ENCODE data around the gene OPCML. TPM values are rescaled to one million over a fixed set of nuclear protein-coding genes. Genes with fewer than 3 reads are reported as not detected.
"Not testable (repeated sequence)": the region's sequence is repeated elsewhere in the genome, so short reads cannot be mapped to it uniquely, and the experiment has no call there.

OPCML gene
- polyA plus RNA-seq, 4 donors: 14.9 to 18.5 (median 15.9) TPM

DNA sequence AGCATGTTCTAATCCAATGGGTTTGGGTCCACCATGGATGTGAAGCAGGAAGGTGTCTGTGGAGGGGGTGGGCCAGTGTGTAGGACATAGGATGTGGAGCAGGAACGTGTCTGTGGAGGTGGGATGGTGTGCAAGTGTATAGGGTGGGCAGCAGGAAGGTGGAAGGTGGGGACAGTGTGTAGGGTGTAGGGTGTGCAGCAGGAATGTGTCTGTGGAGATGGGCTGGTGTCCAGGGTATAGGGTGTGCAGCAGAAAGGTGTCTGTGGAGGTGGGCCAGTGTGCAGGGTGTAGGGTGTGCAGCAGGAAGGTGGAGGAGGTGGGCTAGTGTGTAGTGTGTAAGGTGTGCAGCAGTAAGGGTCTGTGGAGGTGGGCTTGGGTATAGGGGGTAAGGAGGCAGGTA is 1093.9 kb downstream of the OPCML start:
- no peak for DNase-seq (ENCODE audit: low read depth in 4 of 4, low spot score in 3 of 4)

DNA sequence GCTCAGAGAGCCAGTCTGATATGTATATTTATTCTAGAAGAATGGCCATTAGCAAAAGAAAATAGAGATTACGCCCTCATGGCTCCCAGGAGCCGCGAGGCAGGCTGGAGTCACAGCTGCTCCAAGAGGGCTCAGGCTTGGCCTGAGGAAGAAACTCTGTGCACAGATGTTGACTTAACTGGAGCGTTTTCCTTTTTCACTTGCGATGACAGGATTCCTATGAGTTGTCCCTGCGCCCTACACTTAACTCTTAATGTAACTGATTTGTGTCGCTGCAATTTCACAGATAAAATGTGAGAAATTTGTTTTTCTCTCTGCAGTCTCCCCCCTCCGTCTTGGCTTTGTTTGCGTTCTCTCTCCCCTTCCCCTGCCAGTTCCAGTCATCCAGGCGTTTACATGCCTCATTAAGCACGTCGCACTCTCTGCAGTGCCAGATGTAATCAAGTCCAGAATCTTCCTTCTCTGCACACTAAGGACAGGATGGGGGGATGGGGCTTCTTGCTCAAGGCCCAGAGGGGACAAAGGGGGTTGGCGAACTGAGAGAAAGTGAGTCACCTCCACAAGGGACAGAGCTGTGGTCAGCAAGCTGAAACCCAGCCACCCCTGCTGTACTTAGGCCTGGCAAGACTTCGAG is 1101.8 kb downstream of the OPCML start:
- DNase-seq (ENCODE audit: low read depth in 4 of 4, low spot score in 3 of 4): peak; percentile 26 to 57 (median 48)

DNA sequence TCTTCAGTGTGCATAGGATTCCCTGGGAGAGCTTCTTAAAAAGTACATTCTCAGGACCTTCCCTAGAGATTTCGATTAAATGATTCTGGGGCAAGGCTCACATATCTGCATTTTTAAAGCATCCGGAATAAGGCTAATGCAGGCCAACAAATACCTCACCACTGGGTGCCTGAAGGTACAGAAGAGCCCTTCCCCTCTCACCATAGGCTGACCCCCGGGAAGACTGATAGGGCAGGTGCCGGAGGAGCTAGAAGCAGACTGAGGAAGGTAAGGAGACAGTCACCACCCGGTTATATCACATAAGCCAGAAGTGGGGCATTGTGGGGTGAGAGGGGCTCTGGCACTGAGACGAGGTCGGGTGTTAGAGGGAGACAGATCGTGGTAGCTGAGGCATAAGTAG is 1102.6 kb downstream of the OPCML start:
- no peak for DNase-seq (ENCODE audit: low read depth in 4 of 4, low spot score in 3 of 4)

DNA sequence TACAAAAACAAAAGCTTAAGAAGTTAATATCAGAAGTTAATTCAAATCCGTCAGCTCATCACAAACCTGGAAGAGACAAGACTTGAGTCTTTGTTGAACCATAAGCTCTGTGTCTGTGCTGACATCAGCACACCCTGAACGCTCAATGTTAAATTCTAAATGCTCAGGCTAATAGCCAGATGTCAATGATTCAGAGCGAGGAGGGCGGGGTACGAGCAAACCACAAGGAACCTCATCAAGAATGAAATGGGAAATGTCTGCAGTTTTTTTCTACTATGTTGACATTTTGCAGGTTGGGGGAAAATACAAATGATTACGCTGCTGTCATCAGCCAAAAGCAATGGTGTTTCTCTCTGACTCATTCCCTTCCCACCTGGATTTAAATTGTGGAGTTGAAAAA is 1104.7 kb downstream of the OPCML start:
- DNase-seq (ENCODE audit: low read depth in 4 of 4, low spot score in 3 of 4): no peak

DNA sequence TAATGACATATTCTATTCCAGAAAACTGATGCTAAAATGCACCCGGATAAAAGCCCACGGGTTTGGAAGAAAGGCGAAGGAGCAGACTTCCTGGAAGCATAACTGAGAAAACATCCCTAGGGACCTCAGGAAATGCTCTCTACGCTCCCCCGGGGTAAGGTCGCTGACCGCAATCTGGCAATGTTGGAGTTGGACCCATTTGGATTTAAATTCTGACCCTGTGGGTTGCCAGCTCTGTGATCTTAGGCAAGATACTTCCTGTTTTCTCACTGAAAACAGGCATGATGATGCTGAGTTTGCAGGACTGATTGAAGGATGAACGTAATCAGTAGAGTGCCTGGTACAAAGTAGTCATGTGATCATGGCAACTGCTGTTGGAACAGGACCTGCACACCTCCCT is 1107.9 kb downstream of the OPCML start:
- DNase-seq (ENCODE audit: low read depth in 4 of 4, low spot score in 3 of 4): no peak

DNA sequence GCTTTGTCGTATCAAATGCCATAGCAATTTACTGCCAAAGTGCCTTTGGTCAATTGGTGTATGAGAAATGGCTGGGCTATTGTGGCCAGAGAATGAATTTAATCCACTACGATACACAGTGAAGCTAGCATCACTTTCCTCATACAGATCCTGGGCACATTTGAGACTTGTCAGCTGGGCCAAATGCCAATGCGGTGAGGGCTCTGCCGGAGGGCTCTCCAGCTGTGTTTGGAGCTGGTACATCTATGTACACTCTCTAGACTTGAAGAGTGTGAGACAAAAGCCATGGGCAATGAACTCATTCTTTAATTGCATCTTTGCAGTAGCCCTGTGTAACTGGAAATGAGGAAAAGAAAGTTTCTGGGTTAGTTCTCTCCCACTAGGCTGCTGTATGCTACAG is 1109.0 kb downstream of the OPCML start:
- no peak for DNase-seq (ENCODE audit: low read depth in 4 of 4, low spot score in 3 of 4)

DNA sequence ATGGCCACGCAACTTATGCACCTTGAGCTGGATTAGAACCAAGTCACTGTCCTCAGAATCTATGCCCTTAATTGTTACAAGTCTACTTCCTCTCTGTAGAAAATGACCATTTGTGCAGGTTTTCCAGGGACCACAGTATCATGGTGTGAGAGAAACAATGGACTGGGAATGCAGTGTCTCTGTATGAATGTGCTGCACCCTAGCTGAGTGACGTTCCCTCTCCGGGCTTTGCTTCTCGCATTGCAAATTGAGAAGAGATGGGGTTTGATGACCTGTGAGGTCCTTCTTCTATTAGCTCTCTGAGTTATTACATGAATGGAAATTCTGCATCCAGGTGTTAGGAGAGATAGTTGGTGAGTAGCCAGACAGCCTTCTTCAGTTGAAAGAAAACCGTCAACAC is 1109.6 kb downstream of the OPCML start:
- no peak for DNase-seq (ENCODE audit: low read depth in 4 of 4, low spot score in 3 of 4)

DNA sequence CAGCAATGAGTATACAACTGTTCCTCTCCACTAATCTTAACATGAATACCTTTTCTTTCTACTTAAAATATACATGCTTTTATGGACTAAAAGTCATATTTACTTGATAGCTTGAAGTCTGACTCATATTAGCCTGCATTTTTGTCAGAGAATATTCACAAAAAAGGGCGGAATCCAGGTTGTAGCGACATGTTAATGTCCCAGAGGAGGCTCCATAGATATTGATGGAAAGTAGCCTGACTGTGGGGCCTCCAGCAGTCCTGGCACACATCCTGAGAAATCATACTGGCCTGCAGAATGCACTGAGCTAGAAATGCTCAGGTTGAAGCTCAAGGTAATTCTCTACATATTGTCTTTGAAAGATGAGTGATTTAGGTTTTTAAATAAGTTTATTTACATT is 1110.7 kb downstream of the OPCML start:
- no peak for DNase-seq (ENCODE audit: low read depth in 4 of 4, low spot score in 3 of 4)

DNA sequence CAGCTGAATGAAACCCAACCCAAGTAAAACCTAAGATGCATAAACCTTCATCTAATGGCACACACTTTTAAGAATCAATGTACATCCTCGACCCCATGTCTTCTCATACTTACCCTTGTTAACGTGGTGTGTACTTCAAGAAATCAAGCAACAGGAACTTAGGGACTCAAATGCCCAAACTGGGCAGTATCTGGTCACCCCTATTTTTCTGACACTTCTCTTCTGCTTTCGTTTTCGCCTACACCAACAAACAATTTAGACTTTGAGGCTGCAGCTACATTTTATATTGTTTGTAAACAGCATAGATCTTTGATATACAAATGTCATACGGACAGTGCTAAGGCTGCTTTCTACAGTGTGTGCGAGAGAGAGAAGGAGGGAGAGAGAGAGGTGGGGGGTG is 1117.8 kb downstream of the OPCML start:
- no peak for DNase-seq (ENCODE audit: low read depth in 4 of 4, low spot score in 3 of 4)

DNA sequence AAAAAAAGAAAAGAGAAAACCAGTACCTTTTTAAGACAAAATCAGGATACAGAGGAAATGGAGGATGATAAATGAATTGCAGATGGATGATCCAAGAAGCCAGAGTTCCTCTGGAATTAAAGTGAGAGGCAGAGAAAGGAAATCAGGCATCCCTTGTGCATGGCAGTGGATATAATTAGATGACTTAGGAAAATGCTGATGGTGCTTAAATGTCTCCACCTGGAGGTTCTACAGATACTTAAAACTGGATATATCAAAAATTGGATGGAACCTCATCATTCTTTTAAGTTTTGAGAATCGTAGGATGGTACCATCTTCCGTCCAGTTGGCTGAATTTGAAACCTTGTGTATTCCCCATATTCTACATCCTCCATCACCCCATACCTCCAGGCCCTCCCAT is 1121.9 kb downstream of the OPCML start:
- no peak for DNase-seq (ENCODE audit: low read depth in 4 of 4, low spot score in 3 of 4)

DNA sequence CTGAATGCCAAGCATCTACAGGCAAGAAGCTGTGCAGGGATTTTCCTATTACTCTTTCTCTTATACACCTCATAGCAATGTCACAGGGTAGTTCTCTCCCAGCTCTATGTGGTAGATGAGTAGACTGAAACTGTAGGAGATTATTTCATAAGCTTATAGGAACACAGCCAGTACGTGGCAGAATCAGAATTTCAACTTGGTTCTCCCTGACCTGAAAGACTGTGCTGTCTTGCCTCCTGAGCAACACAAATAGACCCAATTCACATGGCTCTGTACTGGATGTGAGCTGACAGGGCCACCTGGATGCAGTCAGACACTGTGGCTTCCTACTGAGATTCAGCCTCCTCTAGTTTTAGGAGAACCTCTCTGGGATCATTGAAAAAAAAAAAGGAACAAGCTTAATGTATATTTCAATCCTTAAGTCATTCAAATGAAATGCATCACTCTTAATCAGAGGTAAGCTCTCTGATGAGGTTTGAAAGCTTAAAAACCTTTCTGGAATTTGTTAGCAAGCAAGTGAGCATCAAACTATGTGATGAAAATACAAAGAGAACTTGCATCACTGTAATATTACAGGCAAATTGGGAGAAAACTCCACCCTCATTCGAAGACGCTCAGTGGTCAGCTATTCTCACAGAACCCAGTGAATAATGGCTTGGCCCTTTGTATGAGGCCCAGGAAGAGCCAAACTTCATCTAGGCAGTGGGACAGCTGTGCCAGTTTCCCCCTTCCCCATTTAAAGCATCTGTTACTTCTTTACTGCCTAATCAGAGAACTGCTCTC is 1122.5 kb downstream of the OPCML start:
- no peak for DNase-seq (ENCODE audit: low read depth in 4 of 4, low spot score in 3 of 4)

DNA sequence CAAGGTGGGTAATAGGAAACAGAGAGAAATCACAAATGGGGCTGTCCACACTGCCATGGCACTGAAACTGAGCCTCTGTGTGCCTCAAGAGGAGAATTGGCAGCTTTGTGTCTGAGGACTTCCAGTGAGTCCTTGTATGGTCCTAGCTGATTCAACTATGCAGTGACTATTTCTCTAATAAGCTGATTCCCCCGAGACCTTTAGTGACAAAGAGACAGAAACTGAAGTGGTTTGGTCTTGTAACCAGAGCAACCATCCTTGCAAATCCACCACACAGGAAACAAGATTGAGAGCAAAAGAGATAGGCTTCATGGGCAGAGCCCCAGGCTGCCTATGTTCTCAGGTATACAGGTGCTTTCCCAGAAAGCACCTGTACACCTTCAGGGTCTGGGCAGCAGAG is 1123.4 kb downstream of the OPCML start:
- DNase-seq (ENCODE audit: low read depth in 4 of 4, low spot score in 3 of 4): no peak

DNA sequence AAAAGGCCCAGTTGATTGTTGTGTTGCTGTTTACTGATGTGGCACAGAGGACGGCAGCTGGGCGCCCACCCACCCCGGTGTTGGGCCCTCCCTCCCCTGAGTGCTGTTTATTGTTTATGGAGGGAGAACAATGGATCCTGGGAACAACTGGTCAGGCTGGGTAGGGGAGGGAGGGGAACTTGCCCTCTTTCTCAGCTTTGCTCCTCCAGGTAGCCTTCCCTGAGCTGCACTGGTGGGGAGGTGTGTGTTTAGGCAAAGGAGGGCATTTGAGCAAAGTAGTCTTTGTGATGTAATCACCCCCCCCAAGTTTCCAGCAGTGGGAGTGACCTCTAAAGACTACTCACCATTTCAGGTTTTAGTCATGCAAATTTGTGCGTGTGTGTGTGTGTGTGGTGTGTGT is 1126.6 kb downstream of the OPCML start:
- no peak for DNase-seq (ENCODE audit: low read depth in 4 of 4, low spot score in 3 of 4)

DNA sequence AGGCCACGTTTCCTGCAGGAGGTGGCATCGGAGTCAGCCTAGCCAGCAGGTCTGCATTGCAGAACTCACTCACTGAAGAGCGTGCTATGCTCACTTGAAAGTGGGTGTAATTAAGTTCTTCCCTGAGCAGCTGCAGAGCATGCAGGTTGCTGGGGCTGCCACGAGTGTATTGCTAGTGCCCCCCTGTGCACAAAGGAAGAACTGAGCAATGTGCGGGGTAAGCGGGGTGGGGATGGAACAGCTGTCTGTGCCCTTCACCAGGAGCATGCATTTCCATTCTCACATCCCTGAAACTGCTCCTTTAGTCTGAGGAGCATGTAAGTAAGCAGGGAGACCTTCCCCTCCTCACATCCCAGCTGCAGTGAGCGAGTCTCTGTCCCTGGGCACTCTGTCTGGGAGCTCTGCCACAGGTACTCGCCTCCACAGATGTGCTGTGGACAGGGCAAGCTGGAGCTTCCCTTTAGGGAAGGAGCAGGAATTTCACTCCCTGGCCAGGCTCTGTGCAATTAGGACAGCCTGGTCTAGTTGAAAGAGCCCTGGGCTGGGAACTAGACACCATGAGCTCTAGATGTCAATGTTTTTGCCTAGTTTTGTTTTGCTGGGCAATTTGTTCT is 1130.1 kb downstream of the OPCML start:
- peak; percentile 23 to 38 (median 30) for DNase-seq (ENCODE audit: low read depth in 4 of 4, low spot score in 3 of 4)

DNA sequence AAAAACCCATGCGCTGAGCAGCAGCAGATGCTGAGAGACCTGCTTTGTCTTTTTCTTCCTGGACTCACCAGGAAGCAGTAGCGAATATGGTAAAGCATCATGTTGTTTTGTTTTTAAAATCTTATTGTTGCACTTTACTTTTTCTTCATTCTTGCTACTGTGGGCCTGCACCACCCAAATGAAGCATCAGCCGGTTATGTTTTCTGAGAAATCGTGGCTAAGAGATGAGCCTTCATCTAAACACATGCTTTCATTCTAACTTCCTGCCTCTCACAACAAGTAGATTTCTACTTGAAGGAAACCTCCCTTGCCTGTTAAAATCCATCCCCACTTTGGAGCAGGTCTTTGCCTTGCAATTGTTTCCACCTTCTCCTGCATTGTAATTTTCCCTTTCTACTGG is 1136.0 kb downstream of the OPCML start:
- no peak for DNase-seq (ENCODE audit: low read depth in 4 of 4, low spot score in 3 of 4)

DNA sequence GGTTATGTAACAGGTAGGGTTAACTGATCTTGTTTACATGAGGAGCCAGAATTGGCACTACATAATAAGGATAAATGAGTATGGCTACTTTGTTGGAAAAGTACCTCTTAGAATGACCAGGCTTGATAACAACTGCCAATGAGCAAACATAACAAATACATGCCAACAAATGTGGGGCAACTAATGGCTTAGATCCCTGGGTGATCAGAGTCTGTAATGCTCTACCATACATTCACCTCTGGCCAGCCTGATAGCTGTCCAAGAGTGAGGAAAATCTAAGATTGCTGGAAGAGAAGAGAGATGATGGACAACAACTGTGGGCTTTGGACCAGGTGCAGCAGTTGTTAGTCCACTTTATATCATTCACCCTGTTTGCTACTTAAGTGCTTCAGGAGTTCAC is 1136.9 kb downstream of the OPCML start:
- DNase-seq (ENCODE audit: low read depth in 4 of 4, low spot score in 3 of 4): no peak

DNA sequence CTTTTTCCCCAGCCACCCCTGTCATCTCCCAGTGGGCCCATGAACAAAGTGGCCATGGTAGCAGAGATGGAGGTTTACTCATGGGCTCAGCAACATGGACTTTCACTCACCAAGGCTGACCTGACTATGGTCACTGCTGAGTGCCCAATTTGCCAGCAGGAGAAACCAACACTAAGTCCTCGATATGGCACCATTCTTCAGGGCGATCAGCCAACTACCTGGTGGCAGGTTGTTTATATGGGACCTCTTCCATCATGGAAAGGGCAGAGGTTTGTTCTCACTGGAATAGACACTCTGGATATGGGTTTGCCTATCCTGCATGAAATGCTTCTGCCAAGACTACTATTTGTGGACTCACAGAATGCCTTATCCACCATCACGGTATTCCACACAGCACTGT is 1152.8 kb downstream of the OPCML start:
- DNase-seq (ENCODE audit: low read depth in 4 of 4, low spot score in 3 of 4): no peak

DNA sequence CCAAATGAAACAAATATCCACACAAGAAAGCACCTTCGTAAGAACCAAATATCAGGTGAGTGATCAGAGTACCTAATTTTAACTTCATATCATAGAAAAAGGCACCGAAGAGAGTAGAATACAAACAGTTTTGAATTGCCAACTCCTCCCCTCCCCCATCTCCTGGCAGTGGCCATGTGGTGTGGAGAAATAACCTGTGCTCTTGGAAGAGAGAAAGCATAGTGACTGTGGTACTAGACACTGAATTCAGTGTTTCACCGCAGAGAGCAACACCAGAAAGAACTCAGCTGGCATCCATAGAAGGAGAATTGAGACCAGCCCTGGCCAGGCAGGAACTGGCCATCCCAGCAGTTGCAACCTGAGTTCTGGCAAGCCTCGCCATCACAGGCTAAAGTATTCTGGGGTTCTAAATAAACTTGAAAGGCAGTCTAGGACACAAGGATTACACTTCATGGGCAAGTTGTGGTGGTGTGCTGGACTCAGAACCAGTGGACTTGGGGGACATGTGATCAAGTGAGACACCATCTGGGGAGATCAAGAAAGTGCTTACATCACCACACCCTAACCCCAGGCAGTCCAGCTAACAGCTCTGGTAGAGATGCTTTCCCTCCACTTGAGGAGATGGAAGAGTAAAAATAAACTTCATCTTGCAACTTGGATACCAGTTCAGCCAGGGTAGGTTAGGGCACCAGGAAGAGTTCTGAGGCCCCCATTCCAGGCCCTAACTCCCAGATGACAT is 1158.7 kb downstream of the OPCML start:
- DNase-seq (ENCODE audit: low read depth in 4 of 4, low spot score in 3 of 4): no peak

DNA sequence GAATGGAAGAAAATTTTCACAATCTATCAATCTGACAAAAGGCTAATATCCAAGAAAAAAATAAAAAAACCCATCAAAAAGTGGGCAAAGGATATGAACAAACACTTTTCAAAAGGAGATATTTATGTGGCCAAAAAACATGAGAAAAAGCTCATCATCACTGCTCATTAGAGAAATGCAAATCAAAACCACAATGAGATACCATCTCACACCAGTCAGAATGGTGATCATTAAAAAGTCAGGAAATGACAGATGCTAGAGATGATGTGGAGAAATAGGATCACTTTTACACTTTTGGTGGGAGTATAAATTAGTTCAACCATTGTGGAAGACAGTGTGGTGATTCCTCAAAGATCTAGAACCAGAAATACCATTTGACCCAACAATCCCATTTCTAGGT is 1162.2 kb downstream of the OPCML start:
- not testable (repeated sequence) for DNase-seq (ENCODE audit: low read depth in 4 of 4, low spot score in 3 of 4)

DNA sequence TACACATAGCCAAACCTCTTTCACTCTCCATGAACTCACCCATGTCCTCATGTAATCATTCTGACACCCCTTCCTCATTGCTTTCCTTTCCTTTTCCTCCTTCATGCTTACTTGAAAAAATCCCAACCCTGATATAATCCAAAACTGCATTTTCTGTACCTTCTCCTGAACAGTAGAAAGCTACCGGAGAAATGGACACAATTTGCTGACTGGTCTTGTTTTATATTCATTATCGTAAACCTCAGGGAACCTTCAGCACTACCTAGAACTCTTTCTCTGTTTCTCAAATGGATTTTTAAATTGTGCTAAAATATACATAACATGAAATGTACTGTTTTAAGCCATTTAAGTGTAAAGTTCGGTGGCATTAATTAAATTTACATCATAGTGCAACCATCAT is 1165.0 kb downstream of the OPCML start:
- no peak for DNase-seq (ENCODE audit: low read depth in 4 of 4, low spot score in 3 of 4)

DNA sequence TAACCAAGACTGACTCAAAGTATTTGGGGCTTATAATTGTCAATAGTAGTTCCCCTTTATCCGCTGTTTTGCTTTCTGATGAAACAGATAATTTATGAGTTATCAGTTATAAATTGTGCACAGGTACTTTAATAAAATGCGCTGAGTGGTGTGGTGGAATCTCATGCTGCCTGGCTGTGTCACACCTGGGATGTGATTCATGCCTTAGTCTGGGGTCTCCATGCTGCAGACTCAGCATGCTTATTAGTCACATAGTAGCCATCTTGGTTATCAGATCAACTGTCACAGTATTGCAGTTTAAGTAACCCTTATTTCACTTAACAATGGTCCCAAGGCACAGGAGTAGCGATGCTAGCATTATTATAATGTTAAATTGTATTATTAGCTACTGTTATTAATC is 1166.7 kb downstream of the OPCML start:
- DNase-seq (ENCODE audit: low read depth in 4 of 4, low spot score in 3 of 4): no peak
